Fibroblast of the conjunctiva (primary cell): ENCODE data around the gene PLEKHG7.
"Not testable (repeated sequence)": the region's sequence is repeated elsewhere in the genome, so short reads cannot be mapped to it uniquely, and the experiment has no call there.

Experiments
- DNase-seq: peaks from one replicate; pipeline ENCODE4 v3.0.0-alpha.2; 2010; ENCODE audit warnings: low read depth

Gene PLEKHG7

GRCh38 chr12:92702754-92703679, at the start of gene PLEKHG7:
PLEKHG7 (plus strand) TSS chr12:92702989; CDS start chr12:92706632, 3,643 bp downstream.
- DNase-seq = no peak

GRCh38 chr12:92654256-92654655, 48.5 kb upstream of the PLEKHG7 start:
- not testable (repeated sequence) for DNase-seq

GRCh38 chr12:92654929-92655328, 47.9 kb upstream of the PLEKHG7 start:
- DNase-seq = peak; percentile 51

GRCh38 chr12:92656911-92657310, 45.9 kb upstream of the PLEKHG7 start:
- DNase-seq = no peak

- DNase-seq = no peak
These were observed 45.0 kb upstream of the PLEKHG7 start for GRCh38 chr12:92657770-92658169.

GRCh38 chr12:92658611-92659010, 44.2 kb upstream of the PLEKHG7 start:
- DNase-seq = no peak

GRCh38 chr12:92661269-92661668, 41.5 kb upstream of the PLEKHG7 start:
- DNase-seq = no peak

- no peak for DNase-seq
These were observed 37.3 kb upstream of the PLEKHG7 start for GRCh38 chr12:92665496-92665895.

- no peak for DNase-seq
These were observed 34.0 kb upstream of the PLEKHG7 start for GRCh38 chr12:92668739-92669138.

- DNase-seq = not testable (repeated sequence)
These were observed 31.3 kb upstream of the PLEKHG7 start for GRCh38 chr12:92671524-92671923.

- DNase-seq = no peak
These were observed 29.0 kb upstream of the PLEKHG7 start for GRCh38 chr12:92673756-92674155.

- DNase-seq = no peak
These were observed 28.3 kb upstream of the PLEKHG7 start for GRCh38 chr12:92674500-92674899.

- no peak for DNase-seq
These were observed 27.5 kb upstream of the PLEKHG7 start for GRCh38 chr12:92675092-92675865.

GRCh38 chr12:92676710-92677109, 26.1 kb upstream of the PLEKHG7 start:
- DNase-seq = no peak

GRCh38 chr12:92690601-92691000, 12.2 kb upstream of the PLEKHG7 start:
- DNase-seq = no peak

GRCh38 chr12:92695056-92695455, 7.7 kb upstream of the PLEKHG7 start:
- DNase-seq = no peak

GRCh38 chr12:92695577-92695976, 7.2 kb upstream of the PLEKHG7 start:
- DNase-seq = no peak

GRCh38 chr12:92696216-92696615, 6.6 kb upstream of the PLEKHG7 start:
- DNase-seq = peak; percentile 53

- no peak for DNase-seq
These were observed 4.3 kb upstream of the PLEKHG7 start for GRCh38 chr12:92698474-92698873.

- DNase-seq = no peak
These were observed 1.3 kb upstream of the PLEKHG7 start for GRCh38 chr12:92701441-92701840.

- no peak for DNase-seq
These were observed 997 bp downstream of the PLEKHG7 start for GRCh38 chr12:92703786-92704185.

- DNase-seq = no peak
These were observed 3.8 kb downstream of the PLEKHG7 start for GRCh38 chr12:92706594-92706993.

- DNase-seq = no peak
These were observed 5.1 kb downstream of the PLEKHG7 start for GRCh38 chr12:92707926-92708325.
